ENCODE measurements around the gene CLCN6.

GRCh38 chr1:11759791-11760190, 46.2 kb upstream of the CLCN6 start:
- TF ChIP-seq CTCF (IDR thresholded peaks at IDR 0.05) = no peak
- TF ChIP-seq POLR2AphosphoS5 (IDR thresholded peaks at IDR 0.05) = no peak
